WI38 (cell line): Measurements from ENCODE around the gene ODAD4.
"Not testable (repeated sequence)": the region's sequence is repeated elsewhere in the genome, so short reads cannot be mapped to it uniquely, and the experiment has no call there.

Source experiments
- H3K4me3 ChIP-seq: 2 replicates; pipeline ENCODE4 v1.5.1; 2011; ENCODE audit warnings: low read depth, mild to moderate bottlenecking, control low read depth, low read length
- TF ChIP-seq, protein P1 (sequence below): IDR thresholded peaks from 2 replicates; pipeline ENCODE4 v1.5.1; 2012; ENCODE audit warnings: low read depth, mild to moderate bottlenecking, control low read depth, low read length

The ODAD4 gene

DNA sequence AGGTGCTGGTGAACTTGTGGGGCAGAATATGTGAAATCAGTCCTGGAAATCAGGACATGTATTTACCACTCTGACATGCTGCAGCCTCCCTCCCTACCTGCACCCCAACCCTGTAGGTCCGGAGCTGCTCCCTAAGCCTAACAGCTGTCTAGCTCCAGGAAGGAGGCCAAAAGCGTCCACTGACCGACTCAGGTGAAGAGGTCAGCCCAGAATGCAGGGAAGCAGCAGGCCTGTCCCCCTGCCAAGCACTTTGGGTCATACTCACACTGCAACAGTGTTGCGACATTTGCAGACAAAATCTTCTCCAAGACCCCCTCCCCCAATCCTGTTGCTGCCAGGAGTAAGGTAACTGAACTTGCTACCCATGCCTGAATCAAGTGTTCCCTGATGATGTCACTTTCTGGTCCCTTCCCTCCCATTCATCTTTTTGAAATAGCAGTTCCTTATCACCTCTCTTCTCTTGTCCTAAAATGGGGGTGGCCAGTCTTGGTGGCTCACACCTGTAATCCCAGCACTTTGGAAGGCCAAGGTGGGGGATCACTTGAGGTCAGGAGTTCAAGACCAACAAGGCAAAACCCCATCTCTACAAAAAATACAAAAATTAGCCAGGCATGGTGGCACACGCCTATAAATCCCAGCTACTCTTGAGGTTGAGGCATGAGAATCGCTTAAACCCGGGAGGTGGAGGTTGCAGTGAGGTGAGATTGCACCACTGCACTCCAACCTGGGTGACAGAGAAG lies 10.4 kb upstream of the ODAD4 start:
- TF ChIP-seq, protein P1, sequence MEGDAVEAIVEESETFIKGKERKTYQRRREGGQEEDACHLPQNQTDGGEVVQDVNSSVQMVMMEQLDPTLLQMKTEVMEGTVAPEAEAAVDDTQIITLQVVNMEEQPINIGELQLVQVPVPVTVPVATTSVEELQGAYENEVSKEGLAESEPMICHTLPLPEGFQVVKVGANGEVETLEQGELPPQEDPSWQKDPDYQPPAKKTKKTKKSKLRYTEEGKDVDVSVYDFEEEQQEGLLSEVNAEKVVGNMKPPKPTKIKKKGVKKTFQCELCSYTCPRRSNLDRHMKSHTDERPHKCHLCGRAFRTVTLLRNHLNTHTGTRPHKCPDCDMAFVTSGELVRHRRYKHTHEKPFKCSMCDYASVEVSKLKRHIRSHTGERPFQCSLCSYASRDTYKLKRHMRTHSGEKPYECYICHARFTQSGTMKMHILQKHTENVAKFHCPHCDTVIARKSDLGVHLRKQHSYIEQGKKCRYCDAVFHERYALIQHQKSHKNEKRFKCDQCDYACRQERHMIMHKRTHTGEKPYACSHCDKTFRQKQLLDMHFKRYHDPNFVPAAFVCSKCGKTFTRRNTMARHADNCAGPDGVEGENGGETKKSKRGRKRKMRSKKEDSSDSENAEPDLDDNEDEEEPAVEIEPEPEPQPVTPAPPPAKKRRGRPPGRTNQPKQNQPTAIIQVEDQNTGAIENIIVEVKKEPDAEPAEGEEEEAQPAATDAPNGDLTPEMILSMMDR, result no peak
- H3K4me3 ChIP-seq, result no peak overlapping the region

DNA sequence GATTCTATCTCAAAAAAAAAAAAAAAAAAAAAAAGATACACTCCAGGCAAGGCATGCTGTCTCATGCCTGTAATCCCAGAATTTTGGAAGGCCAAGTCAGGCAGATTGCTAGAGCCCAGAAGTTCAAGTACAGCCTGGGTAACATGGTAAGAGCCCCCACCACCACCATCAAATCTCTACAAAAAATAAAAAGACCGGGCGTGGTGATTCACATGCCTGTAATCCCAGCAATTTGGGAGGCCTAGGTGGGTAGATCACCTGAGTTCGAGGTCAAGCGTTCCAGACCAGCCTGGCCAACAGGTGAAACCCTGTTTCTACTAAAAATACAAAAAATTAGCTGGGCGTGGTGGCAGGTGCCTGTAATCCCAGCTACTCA lies 9.8 kb upstream of the ODAD4 start:
- TF ChIP-seq, protein P1, result no peak
- H3K4me3 ChIP-seq, result no peak overlapping the region

DNA sequence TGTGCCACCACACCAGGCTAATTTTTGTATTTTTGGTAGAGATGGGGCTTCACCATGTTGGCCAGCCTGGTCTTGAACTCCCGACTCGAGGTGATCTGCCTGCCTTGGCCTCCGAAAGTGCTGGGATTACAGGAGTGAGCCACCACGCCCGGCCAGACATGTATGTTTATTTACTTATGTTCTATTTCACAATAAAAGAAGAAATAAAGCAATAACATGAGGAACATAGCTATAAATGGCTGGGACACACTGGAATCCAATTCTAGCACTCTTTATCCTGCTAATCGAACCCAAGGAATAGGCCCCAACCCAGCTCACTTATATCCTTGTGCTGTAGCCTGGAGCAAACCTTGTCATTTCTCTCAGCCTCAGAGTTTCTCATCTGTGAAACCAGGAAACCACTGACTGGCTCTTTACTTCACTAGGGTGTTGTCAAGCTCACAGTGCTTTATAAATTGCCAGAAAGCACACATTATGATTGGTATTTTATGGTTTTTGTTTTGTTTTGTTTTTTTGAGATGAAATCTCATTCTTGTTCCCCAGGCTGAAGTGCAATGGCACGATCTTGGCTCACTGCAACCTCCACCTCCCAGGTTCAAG lies 4.3 kb upstream of the ODAD4 start:
- TF ChIP-seq, protein P1, result no peak
- no peak overlapping the region for H3K4me3 ChIP-seq

DNA sequence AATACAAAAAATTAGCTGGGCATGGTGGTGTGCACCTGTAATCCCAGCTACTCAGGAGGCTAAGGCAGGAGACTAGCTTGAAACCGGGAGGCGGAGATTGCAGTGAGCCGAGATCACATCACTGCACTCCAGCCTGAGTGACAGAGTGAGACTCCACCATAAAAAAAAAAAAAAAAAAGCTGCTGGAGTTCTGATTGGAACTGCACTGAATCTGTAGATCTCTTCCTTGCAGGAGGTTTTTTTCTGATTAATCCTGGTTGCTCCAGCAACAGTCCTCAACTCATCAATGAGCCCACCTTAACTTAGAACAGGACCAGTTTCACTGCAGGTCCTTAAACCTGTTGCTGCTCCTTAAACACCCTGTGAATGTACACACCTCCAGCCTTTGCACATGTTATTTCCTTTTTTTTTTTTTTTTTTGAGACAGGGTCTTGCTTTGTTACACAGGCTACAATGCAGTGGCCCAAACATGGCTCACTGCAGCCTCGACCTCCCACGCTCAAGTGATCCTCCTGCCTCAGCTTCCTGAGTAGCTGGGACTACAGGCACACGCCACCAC lies 1.6 kb upstream of the ODAD4 start:
- TF ChIP-seq, protein P1, result no peak
- no peak overlapping the region for H3K4me3 ChIP-seq

DNA sequence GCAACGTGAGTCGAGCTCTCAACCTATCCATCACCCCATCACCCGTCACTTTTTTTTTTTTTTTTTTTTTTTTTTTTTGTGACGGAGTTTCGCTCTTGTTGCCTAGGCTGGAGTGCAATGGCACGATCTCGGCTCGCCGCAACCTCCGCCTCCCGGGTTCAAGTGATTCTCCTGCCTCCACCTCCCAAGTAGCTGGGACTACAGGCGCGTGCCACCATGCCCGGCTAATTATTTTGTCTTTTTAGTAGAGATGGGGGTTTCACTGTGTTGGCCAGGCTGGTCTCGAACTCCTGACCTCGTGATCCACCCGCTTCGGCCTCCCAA lies 378 bp downstream of the ODAD4 start:
- H3K4me3 ChIP-seq, result peak overlapping the region; percentile 63

DNA sequence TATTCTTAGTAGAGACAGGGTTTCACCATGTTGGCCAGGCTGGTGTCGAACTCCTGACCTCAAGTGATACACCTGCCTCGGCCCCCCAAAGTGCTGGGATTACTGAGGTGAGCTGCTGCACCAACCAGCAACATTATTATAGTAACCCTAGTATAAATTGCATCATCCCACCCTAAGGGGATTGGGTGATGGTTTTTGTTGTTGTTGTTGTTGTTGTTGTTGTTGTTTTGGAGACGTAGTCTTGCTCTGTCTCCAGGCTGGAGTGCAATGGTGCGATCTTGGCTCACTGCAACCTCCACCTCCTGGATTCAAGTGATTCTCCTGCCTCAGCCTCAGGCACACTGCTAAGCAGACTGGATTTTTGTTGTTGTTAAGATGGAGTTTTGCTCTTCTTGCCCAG lies 1.3 kb downstream of the ODAD4 start:
- not testable (repeated sequence) for H3K4me3 ChIP-seq

DNA sequence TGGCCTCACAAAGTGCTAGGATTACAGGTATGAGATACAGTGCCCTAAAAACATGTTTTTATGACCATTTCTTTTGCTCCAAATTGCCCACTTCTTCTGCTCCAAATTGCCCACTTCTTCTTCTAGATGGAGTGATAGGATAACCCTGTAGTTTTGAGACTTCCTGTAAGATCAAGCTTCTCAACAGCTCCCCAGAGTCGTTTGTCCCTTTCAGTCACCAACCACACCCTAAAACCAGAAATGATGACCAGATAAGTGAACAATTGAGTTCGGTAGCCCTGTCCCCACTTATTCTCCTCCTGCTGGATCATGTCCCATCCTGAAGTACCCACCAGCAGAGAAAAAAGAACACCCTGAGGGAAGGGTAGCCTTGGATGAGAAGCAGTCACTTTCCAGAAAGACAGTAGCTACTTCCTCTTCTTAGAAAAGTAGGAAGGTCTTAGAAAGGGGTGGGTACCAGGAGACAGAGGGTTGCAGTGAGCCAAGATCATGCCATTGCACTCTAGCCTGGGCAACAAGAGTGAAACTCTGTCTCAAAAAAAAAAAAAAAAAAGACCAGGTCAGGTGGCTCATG lies 2.5 kb downstream of the ODAD4 start:
- TF ChIP-seq, protein P1, result no peak
- H3K4me3 ChIP-seq, result no peak overlapping the region

DNA sequence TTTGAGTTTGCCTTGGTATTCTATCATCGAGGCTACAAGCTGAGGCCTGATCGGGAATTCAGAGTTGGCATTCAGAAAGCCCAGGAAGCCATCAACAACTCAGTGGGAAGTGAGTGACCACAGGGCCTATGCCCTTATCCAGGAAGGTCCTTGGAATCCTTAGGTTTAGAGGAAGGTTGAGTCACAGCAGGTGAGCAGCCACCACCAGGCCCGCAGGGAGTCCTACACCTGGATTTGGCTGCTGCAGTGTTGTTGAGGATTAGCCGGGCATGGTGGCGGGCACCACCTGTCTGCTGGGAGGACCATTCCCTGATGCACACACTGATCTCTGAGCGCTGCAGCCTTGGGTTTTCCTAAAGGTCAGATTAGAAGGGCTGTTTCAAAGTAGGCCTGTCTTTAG lies 5.2 kb downstream of the ODAD4 start:
- no peak overlapping the region for H3K4me3 ChIP-seq
- TF ChIP-seq, protein P1, result no peak
